Osteoblast (primary cell): ENCODE results near the gene SAMD11. TPM values are rescaled to one million over a fixed set of nuclear protein-coding genes. Genes with fewer than 3 reads are reported as not detected.

Experiments used
- DNase-seq: peaks from one replicate; pipeline ENCODE4 v3.0.0; 2011; ENCODE audit warnings: low spot score, mixed read lengths; ENCODE audit not compliant: insufficient read length; ENCODE audit errors: missing footprints
- H2AFZ ChIP-seq: 2 replicates; pipeline ENCODE4 v1.6.0; 2011; ENCODE audit warnings: mild to moderate bottlenecking, low read length
- H3K27ac ChIP-seq: 2 replicates; pipeline ENCODE4 v1.5.1; 2011; ENCODE audit warnings: mild to moderate bottlenecking, low read depth, low read length, moderate library complexity
- H3K27me3 ChIP-seq: 2 replicates; pipeline ENCODE4 v1.6.0; 2012; ENCODE audit warnings: mild to moderate bottlenecking, control low read depth, inconsistent platforms, low read length, moderate library complexity; ENCODE audit not compliant: insufficient read depth
- H3K36me3 ChIP-seq: 2 replicates; pipeline ENCODE4 v1.5.1; 2011; ENCODE audit warnings: mild to moderate bottlenecking, low read length, control low read depth, moderate library complexity; ENCODE audit not compliant: insufficient read depth
- H3K4me1 ChIP-seq: 2 replicates; pipeline ENCODE4 v1.5.1; 2011; ENCODE audit warnings: mild to moderate bottlenecking, low read length, control low read depth, moderate library complexity; ENCODE audit not compliant: insufficient read depth
- H3K4me2 ChIP-seq: 2 replicates; pipeline ENCODE4 v1.6.0; 2011; ENCODE audit warnings: mild to moderate bottlenecking, low read length; ENCODE audit not compliant: insufficient read depth
- H3K4me3 ChIP-seq: fragments of 200-600 bp; sonication (generic); 3 replicates; pipeline ENCODE4 v1.5.1; 2012; ENCODE audit warnings: mild to moderate bottlenecking, low read length, inconsistent platforms; ENCODE audit not compliant: insufficient read depth
- H3K79me2 ChIP-seq: 2 replicates; pipeline ENCODE4 v1.6.0; 2012; ENCODE audit warnings: mild to moderate bottlenecking, low read length, control low read depth, inconsistent platforms; ENCODE audit not compliant: insufficient read depth
- H3K9me3 ChIP-seq: 2 replicates; pipeline ENCODE4 v1.5.1; 2011; ENCODE audit warnings: low read depth, low read length, control low read depth
- H4K20me1 ChIP-seq: 2 replicates; pipeline ENCODE4 v1.6.0; 2012; ENCODE audit warnings: mild to moderate bottlenecking, low read length, control low read depth; ENCODE audit not compliant: insufficient read depth
- CTCF ChIP-seq: IDR thresholded peaks from 2 replicates; pipeline ENCODE4 v1.5.1; 2011; ENCODE audit warnings: mild to moderate bottlenecking, low read depth, low read length, moderate library complexity; ENCODE audit errors: extremely low read depth
- total RNA-seq: library from RNA; depleted of rRNA; stranded (reverse); fragments of >200 nt; gene quantifications from 2 replicates; pipeline ENCODE4 v1.2.3, GENCODE V29; 2012

SAMD11 gene
- total RNA-seq, 1 donor, result 8.3 TPM

GRCh38 chr1:979744-980072 is 56.0 kb downstream of the SAMD11 start:
- Histone ChIP-seq H3K27me3 (no peaks in the 10 kb centered on the region), H3K79me2 (no peaks in the 10 kb centered on the region), H3K36me3 (no peaks in the 10 kb centered on the region), H3K27ac (no peak overlapping the region), H3K4me2 (no peak overlapping the region), H3K4me1 (no peaks in the 10 kb centered on the region), H3K9me3 (no peaks in the 10 kb centered on the region), H4K20me1 (no peaks in the 10 kb centered on the region), H2AFZ (no peak overlapping the region), H3K4me3 (no peak overlapping the region)
- TF ChIP-seq CTCF, result no peak
- DNase-seq, result peak; percentile 73

- Histone ChIP-seq H3K4me2 (no peak overlapping the region), H2AFZ (no peak overlapping the region), H3K79me2 (no peaks in the 10 kb centered on the region), H3K36me3 (no peaks in the 10 kb centered on the region), H3K4me1 (no peaks in the 10 kb centered on the region), H3K4me3 (no peak overlapping the region), H4K20me1 (no peaks in the 10 kb centered on the region), H3K9me3 (no peaks in the 10 kb centered on the region), H3K27me3 (no peaks in the 10 kb centered on the region), H3K27ac (no peak overlapping the region)
- DNase-seq, result peak; percentile 89
- no peak for TF ChIP-seq CTCF
Measured at GRCh38 chr1:980137-980571, 56.4 kb downstream of the SAMD11 start.

- TF ChIP-seq CTCF, result no peak
Measured at GRCh38 chr1:980602-981395, 57.1 kb downstream of the SAMD11 start.

GRCh38 chr1:981491-981954 is 57.8 kb downstream of the SAMD11 start:
- Histone ChIP-seq H3K4me2 (no peak overlapping the region), H2AFZ (no peak overlapping the region), H3K4me3 (no peak overlapping the region), H4K20me1 (no peaks in the 10 kb centered on the region), H3K4me1 (no peaks in the 10 kb centered on the region), H3K27ac (no peak overlapping the region), H3K36me3 (no peaks in the 10 kb centered on the region), H3K27me3 (peaks cover 3% of the 10 kb centered on the region), H3K9me3 (no peaks in the 10 kb centered on the region), H3K79me2 (no peaks in the 10 kb centered on the region)
- no peak for TF ChIP-seq CTCF
- peak; percentile 29 for DNase-seq

More at GRCh38 chr1:980602-981395, 57.1 kb downstream of the SAMD11 start:
- Histone ChIP-seq H2AFZ (no peak overlapping the region), H3K36me3 (no peaks in the 10 kb centered on the region), H3K79me2 (no peaks in the 10 kb centered on the region), H3K27me3 (peaks cover 3% of the 10 kb centered on the region), H3K27ac (no peak overlapping the region), H3K9me3 (no peaks in the 10 kb centered on the region), H4K20me1 (no peaks in the 10 kb centered on the region), H3K4me1 (no peaks in the 10 kb centered on the region), H3K4me2 (no peak overlapping the region), H3K4me3 (no peak overlapping the region)
- peak; percentile 66 for DNase-seq
